A673 (cell line): Measurements from ENCODE around the gene CCDC30. TPM values are rescaled to one million over a fixed set of nuclear protein-coding genes. Genes with fewer than 3 reads are reported as not detected.

Experiments
- BruUV-seq: library from RNA; stranded (reverse); fragments of 400-500 nt; replicated peaks from 2 replicates; lab custom pipeline; 2021; lab: Mats Ljungman, UMichigan
- CTCF ChIA-PET: fragments of 300-600 bp; sonication (Branson Sonifier 250); formaldehyde crosslinking; loops from one replicate; lab custom pipeline; 2022; ENCODE audit warnings: antibody characterized with exemption; lab: Charles Lee
- POLR2A ChIA-PET: fragments of 300-600 bp; sonication (Branson Sonifier 250); formaldehyde crosslinking; loops from one replicate; lab custom pipeline; 2022; ENCODE audit warnings: antibody characterized with exemption; ENCODE audit not compliant: low non-redundant PET; lab: Charles Lee
- DNase-seq: peaks from one replicate; pipeline ENCODE4 v3.0.0-alpha.2; 2015; ENCODE audit warnings: low spot score
- H3K27ac ChIP-seq: fragments of 200-600 bp; sonication (generic); 2 replicates; pipeline ENCODE4 v1.5.1; 2016; ENCODE audit warnings: mixed run types, low read depth, mild to moderate bottlenecking, mixed read lengths, antibody characterized with exemption, low read length; ENCODE audit not compliant: poor library complexity, severe bottlenecking
- H3K27me3 ChIP-seq: fragments of 200-600 bp; sonication (generic); replicated peaks from 2 replicates; pipeline ENCODE4 v1.6.1; 2017; ENCODE audit warnings: mixed run types, low read depth, mild to moderate bottlenecking, mixed read lengths, antibody characterized with exemption, low read length; ENCODE audit not compliant: insufficient read depth, poor library complexity
- H3K36me3 ChIP-seq: fragments of 200-600 bp; sonication (generic); 2 replicates; pipeline ENCODE4 v1.6.1; 2016; ENCODE audit warnings: mixed run types, mild to moderate bottlenecking, mixed read lengths, antibody characterized with exemption, low read length; ENCODE audit not compliant: insufficient read depth, poor library complexity, severe bottlenecking
- H3K4me1 ChIP-seq: fragments of 200-600 bp; sonication (generic); 2 replicates; pipeline ENCODE4 v1.6.1; 2017; ENCODE audit warnings: mixed run types, mild to moderate bottlenecking, mixed read lengths, antibody characterized with exemption, low read length; ENCODE audit not compliant: insufficient read depth, poor library complexity, severe bottlenecking
- H3K4me3 ChIP-seq: fragments of 200-600 bp; sonication (generic); 2 replicates; pipeline ENCODE4 v1.5.1; 2016; ENCODE audit warnings: low read depth, mixed run types, mild to moderate bottlenecking, mixed read lengths, low read length; ENCODE audit not compliant: poor library complexity, severe bottlenecking
- H3K9me3 ChIP-seq: fragments of 200-600 bp; sonication (generic); 2 replicates; pipeline ENCODE4 v1.6.1; 2016; ENCODE audit warnings: mixed run types, low read depth, mild to moderate bottlenecking, mixed read lengths, antibody characterized with exemption, low read length; ENCODE audit not compliant: poor library complexity, severe bottlenecking
- CTCF ChIP-seq: fragments of 300-800, 200-600 bp; sonication (generic); conservative IDR thresholded peaks from 2 replicates; pipeline ENCODE4 v1.5.1; 2017; ENCODE audit warnings: low read depth, mild to moderate bottlenecking, antibody characterized with exemption, low read length, moderate library complexity, mixed read lengths
- EZH2 ChIP-seq: fragments of 200-600 bp; sonication (generic); IDR thresholded peaks from 2 replicates; pipeline ENCODE4 v1.6.1; 2017; ENCODE audit warnings: borderline replicate concordance, low read depth, mild to moderate bottlenecking, mixed read lengths, antibody characterized with exemption, low read length; ENCODE audit not compliant: poor library complexity, severe bottlenecking
- intact Hi-C: fragments of 100-400 bp; cut with micrococcal nuclease; formaldehyde crosslinking; loops from one replicate; pipeline ENCODE4 v1.10.0; 2022; ENCODE audit not compliant: unreplicated experiment
- total RNA-seq: library from RNA; stranded (reverse); gene quantifications from 2 replicates; pipeline ENCODE4 v1.2.3, GENCODE V29; 2021

CCDC30 gene
- total RNA-seq, 1 experiment from 2014 or later, result 4.8 TPM

DNA sequence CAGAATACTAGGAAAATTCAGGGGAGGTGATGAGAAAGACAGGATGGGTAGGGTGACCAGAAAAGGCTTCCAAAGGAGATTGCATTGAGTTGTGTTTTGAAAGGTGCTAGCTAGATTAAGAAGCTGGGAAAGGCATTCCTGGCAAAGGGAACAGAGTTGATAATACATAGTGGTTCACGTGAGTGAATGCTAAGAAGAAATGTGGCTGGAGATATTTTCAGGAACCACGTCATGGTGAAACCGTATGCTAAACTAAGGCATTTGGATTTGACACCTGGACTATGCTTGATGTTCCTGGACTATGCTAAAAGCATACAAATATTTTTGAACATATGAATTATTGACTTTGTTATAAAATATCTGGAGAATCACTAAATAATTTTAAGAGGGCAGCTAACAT is 14.7 kb downstream of the CCDC30 start:
- ChIA-PET CTCF (no interaction called here), POLR2A (no interaction called here)
- no TSS peak for BruUV-seq
- no peak for DNase-seq
- Histone ChIP-seq H3K4me1 (no peaks in the 10 kb centered on the region), H3K4me3 (no peak overlapping the region), H3K36me3 (no peaks in the 10 kb centered on the region), H3K9me3 (no peaks in the 10 kb centered on the region), H3K27me3 (no peaks in the 10 kb centered on the region), H3K27ac (no peak overlapping the region)
- intact Hi-C loops, result no loop called here
- no peak for TF ChIP-seq EZH2
- TF ChIP-seq CTCF, result no peak

DNA sequence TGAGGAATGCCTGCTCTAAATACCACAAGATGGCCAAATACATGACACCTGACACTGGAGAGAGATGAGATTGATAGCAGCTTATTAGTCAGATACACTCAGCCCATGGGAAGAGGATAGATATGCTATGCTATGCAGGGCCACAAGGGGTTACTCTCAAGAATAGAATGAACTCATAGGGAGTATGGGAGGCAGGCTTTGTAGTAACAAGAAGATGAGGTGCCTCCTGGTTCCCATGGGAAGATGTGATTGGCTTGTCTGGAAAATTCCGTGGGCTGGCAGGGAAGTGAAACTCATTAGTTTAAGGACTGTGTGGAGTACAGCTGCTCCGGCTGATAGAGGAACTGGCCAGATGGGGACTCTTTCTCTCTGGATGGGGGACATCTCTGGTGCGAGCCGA is 16.5 kb downstream of the CCDC30 start:
- H3K9me3 ChIP-seq, result no peaks in the 10 kb centered on the region
- POLR2A ChIA-PET, result no interaction called here
- no peaks in the 10 kb centered on the region for H3K4me1 ChIP-seq
- H3K27me3 ChIP-seq, result no peaks in the 10 kb centered on the region
- DNase-seq, result peak; percentile 52
- no peak overlapping the region for H3K4me3 ChIP-seq
- TF ChIP-seq EZH2, result no peak
- TF ChIP-seq CTCF, result peak; percentile 32; the same call in 1 of the 2 replicates
- H3K27ac ChIP-seq, result no peak overlapping the region
- BruUV-seq, result no TSS peak
- CTCF ChIA-PET, result interaction anchor here (0.6 kb wide), 2 partner anchors 25 to 250 kb away, joined by 4 to 9 read pairs; no protein-coding TSS in a partner anchor
- intact Hi-C loops, result no loop called here
- H3K36me3 ChIP-seq, result no peaks in the 10 kb centered on the region

GRCh38 chr1:42480921-42481320 is 17.8 kb downstream of the CCDC30 start:
- intact Hi-C loops, result no loop called here
- ChIA-PET CTCF (no interaction called here), POLR2A (no interaction called here)
- H3K36me3 ChIP-seq, result no peaks in the 10 kb centered on the region
- TF ChIP-seq EZH2, result no peak
- DNase-seq, result no peak
- BruUV-seq, result no TSS peak
- no peaks in the 10 kb centered on the region for H3K9me3 ChIP-seq
- H3K27me3 ChIP-seq, result no peaks in the 10 kb centered on the region
- H3K4me3 ChIP-seq, result no peak overlapping the region
- no peaks in the 10 kb centered on the region for H3K4me1 ChIP-seq
- no peak overlapping the region for H3K27ac ChIP-seq

DNA sequence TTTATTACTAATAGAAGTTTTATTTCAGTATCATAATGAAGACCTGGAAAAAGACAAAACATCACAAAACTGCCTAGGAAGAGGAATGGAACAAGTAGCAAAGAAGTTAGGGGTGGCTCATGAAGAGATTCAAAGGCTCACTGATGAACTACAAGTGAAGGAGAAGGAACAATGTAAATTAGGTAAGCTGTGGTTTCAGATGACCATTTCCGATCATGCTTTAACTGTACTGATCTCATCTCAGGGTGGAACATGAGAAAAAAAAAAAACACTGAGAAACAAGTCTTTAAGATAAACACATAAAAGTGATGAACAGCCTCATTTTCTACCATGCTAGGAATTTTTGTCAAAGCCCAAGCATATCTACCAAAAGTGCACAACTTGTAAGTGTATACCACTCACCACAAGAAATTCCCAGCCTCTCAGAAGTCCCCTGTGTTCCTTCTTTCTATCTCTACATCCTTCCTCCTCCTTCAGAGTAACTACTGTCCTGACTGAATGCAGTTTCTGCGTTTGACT is 19.6 kb downstream of the CCDC30 start:
- no TSS peak for BruUV-seq
- H3K27me3 ChIP-seq, result no peaks in the 10 kb centered on the region
- H3K36me3 ChIP-seq, result no peaks in the 10 kb centered on the region
- H3K27ac ChIP-seq, result no peak overlapping the region
- CTCF ChIA-PET, result no interaction called here
- DNase-seq, result no peak
- POLR2A ChIA-PET, result no interaction called here
- no peaks in the 10 kb centered on the region for H3K9me3 ChIP-seq
- no peak overlapping the region for H3K4me3 ChIP-seq
- intact Hi-C loops, result no loop called here
- H3K4me1 ChIP-seq, result no peaks in the 10 kb centered on the region
- TF ChIP-seq EZH2, result no peak
- TF ChIP-seq CTCF, result no peak
